H1 (cell line): ENCODE data around the gene PLPP4. TPM values are rescaled to one million over a fixed set of nuclear protein-coding genes. Genes with fewer than 3 reads are reported as not detected.

Experiments
- CTCF ChIA-PET: fragments of 300-600 bp; sonication (Branson Sonifier 250); formaldehyde crosslinking; loops from one replicate; lab custom pipeline; 2021; ENCODE audit not compliant: partially characterized antibody; lab: Charles Lee
- POLR2A ChIA-PET: fragments of 300-600 bp; sonication (Branson Sonifier 250); formaldehyde crosslinking; loops from one replicate; lab custom pipeline; 2021; ENCODE audit warnings: inconsistent platforms; ENCODE audit not compliant: partially characterized antibody; lab: Charles Lee
- DNase-seq, 2 experiments: peaks; one replicate each; pipeline versions ENCODE4 v3.0.0 to v3.0.0-alpha.2; 2010 to 2022; ENCODE audit warnings: low spot score in 2 of 2, low read depth in 1 of 2, mixed read lengths in 1 of 2
- FAIRE-seq: peaks from 2 replicates; lab custom pipeline; 2011; peaks lifted over from hg19 to GRCh38; lab: Jason Lieb, UNC
- H2AFZ ChIP-seq: 2 replicates; pipeline ENCODE4 v1.8.1; 2012; ENCODE audit warnings: low read length, inconsistent platforms
- H2AK5ac ChIP-seq: 2 replicates; pipeline ENCODE4 v1.6.1; 2013; ENCODE audit warnings: low read depth, low read length
- H2BK120ac ChIP-seq: replicated peaks from 2 replicates; pipeline ENCODE3; 2013; ENCODE audit warnings: low read depth, low read length, inconsistent platforms
- H2BK12ac ChIP-seq: 2 replicates; pipeline ENCODE4 v1.6.1; 2013; ENCODE audit warnings: low read depth, low read length
- H2BK15ac ChIP-seq: 2 replicates; pipeline ENCODE4 v1.6.1; 2013; ENCODE audit warnings: low read length
- H2BK20ac ChIP-seq: 2 replicates; pipeline ENCODE4 v1.6.1; 2013; ENCODE audit warnings: low read length
- H2BK5ac ChIP-seq: 2 replicates; pipeline ENCODE4 v1.6.1; 2013; ENCODE audit warnings: low read depth, low read length
- H3K14ac ChIP-seq: 2 replicates; pipeline ENCODE4 v1.6.1; 2013; ENCODE audit warnings: inconsistent platforms; ENCODE audit not compliant: insufficient read length
- H3K18ac ChIP-seq: 2 replicates; pipeline ENCODE4 v1.6.1; 2013; ENCODE audit warnings: low read length; ENCODE audit errors: extremely low read depth
- H3K23ac ChIP-seq: 2 replicates; pipeline ENCODE4 v1.6.1; 2013; ENCODE audit warnings: inconsistent platforms; ENCODE audit not compliant: insufficient read length
- H3K23me2 ChIP-seq: 2 replicates; pipeline ENCODE4 v1.6.1; 2013; ENCODE audit warnings: low read depth, low read length
- H3K27ac ChIP-seq: 2 replicates; pipeline ENCODE4 v1.6.1; 2011; ENCODE audit warnings: low read depth, low read length, inconsistent platforms
- H3K27me3 ChIP-seq, 4 experiments: replicated peaks in 1 of 4; 1 replicate in 1 of 4; 2 replicates in 3 of 4; pipeline versions ENCODE4 v1.6.1 to v1.8.1; 2011 to 2013; ENCODE audit warnings: low read length in 3 of 4, mild to moderate bottlenecking in 3 of 4, inconsistent platforms in 2 of 4, mixed read lengths in 2 of 4, moderate library complexity in 1 of 4; ENCODE audit not compliant: control insufficient read depth in 3 of 4, insufficient read depth in 3 of 4; ENCODE audit errors: extremely low read depth in 1 of 4
- H3K36me3 ChIP-seq, 4 experiments: 2 replicates each; pipeline versions ENCODE4 v1.6.1 to v1.8.1; 2011 to 2013; ENCODE audit warnings: mild to moderate bottlenecking in 4 of 4, low read length in 3 of 4, moderate library complexity in 2 of 4, control low read depth in 1 of 4, inconsistent platforms in 1 of 4; ENCODE audit not compliant: insufficient read depth in 4 of 4, control insufficient read depth in 2 of 4
- H3K4ac ChIP-seq: replicated peaks from 2 replicates; pipeline ENCODE3; 2013; ENCODE audit warnings: low read length, low read depth, mixed read lengths, inconsistent platforms; ENCODE audit not compliant: insufficient read length
- H3K4me1 ChIP-seq, 4 experiments: replicated peaks in 1 of 4; 1 replicate in 1 of 4; 2 replicates in 3 of 4; pipeline versions ENCODE4 v1.6.1 to v1.8.1; 2011 to 2013; ENCODE audit warnings: low read length in 3 of 4, inconsistent platforms in 2 of 4, mixed read lengths in 1 of 4; ENCODE audit not compliant: insufficient read depth in 4 of 4, control insufficient read depth in 3 of 4
- H3K4me2 ChIP-seq, 2 experiments: 2 replicates each; pipeline versions ENCODE4 v1.6.1 to v1.8.1; 2011 to 2013; ENCODE audit warnings: low read depth in 2 of 2, low read length in 2 of 2, control low read depth in 1 of 2, inconsistent platforms in 1 of 2, mild to moderate bottlenecking in 1 of 2; ENCODE audit not compliant: insufficient read depth in 1 of 2
- H3K4me3 ChIP-seq, 4 experiments: fragments of 200-600, 300-600 bp in 1 of 4; sonication (generic), shearing (Covaris generic), sonication (Bioruptor Twin) in 1 of 4; 2 replicates each; pipeline versions ENCODE4 v1.5.1 to v1.8.1; 2011 to 2016; ENCODE audit warnings: low read length in 4 of 4, low read depth in 3 of 4, control low read depth in 2 of 4, inconsistent platforms in 2 of 4, mild to moderate bottlenecking in 2 of 4, mixed read lengths in 1 of 4, moderate library complexity in 1 of 4; ENCODE audit not compliant: insufficient read depth in 2 of 4; ENCODE audit errors: extremely low read depth in 1 of 4
- H3K56ac ChIP-seq: replicated peaks from 2 replicates; pipeline ENCODE3; 2013; ENCODE audit warnings: low read depth, mild to moderate bottlenecking, mixed read lengths, low read length, inconsistent platforms; ENCODE audit not compliant: insufficient read length
- H3K79me1 ChIP-seq: 2 replicates; pipeline ENCODE4 v1.6.1; 2013; ENCODE audit warnings: low read depth, low read length, control low read depth
- H3K79me2 ChIP-seq, 2 experiments: 2 replicates each; pipeline versions ENCODE4 v1.6.1 to v1.8.1; 2012 to 2013; ENCODE audit warnings: low read length in 2 of 2, mild to moderate bottlenecking in 2 of 2, inconsistent platforms in 1 of 2; ENCODE audit not compliant: insufficient read depth in 2 of 2, control insufficient read depth in 1 of 2
- H3K9ac ChIP-seq, 4 experiments: replicated peaks in 1 of 4; 1 replicate in 1 of 4; 2 replicates in 3 of 4; pipeline versions ENCODE4 v1.6.1 to v1.8.1; 2011 to 2013; ENCODE audit warnings: low read depth in 3 of 4, low read length in 3 of 4, control low read depth in 2 of 4, mild to moderate bottlenecking in 2 of 4, moderate library complexity in 2 of 4, inconsistent platforms in 1 of 4; ENCODE audit errors: extremely low read depth in 1 of 4
- H3K9me3 ChIP-seq, 2 experiments: 2 replicates each; pipeline versions ENCODE4 v1.6.1 to v1.8.1; 2012 to 2013; ENCODE audit warnings: mild to moderate bottlenecking in 2 of 2, moderate library complexity in 2 of 2, control low read depth in 1 of 2, inconsistent platforms in 1 of 2, low read depth in 1 of 2, low read length in 1 of 2, mixed read lengths in 1 of 2; ENCODE audit not compliant: insufficient read depth in 2 of 2
- H4K20me1 ChIP-seq, 2 experiments: replicated peaks in 1 of 2; 2 replicates each; pipeline versions ENCODE3 to v1.8.1; 2011 to 2013; ENCODE audit warnings: inconsistent platforms in 2 of 2, low read length in 2 of 2, mild to moderate bottlenecking in 1 of 2; ENCODE audit not compliant: insufficient read depth in 2 of 2, control insufficient read depth in 1 of 2
- H4K5ac ChIP-seq: 2 replicates; pipeline ENCODE4 v1.6.1; 2013; ENCODE audit warnings: low read length, low read depth, mixed read lengths, inconsistent platforms; ENCODE audit not compliant: insufficient read length
- H4K8ac ChIP-seq: 2 replicates; pipeline ENCODE4 v1.8.0; 2013; ENCODE audit warnings: mild to moderate bottlenecking, moderate library complexity, low read length, inconsistent platforms; ENCODE audit not compliant: insufficient read depth; ENCODE audit errors: extremely low read depth
- H4K91ac ChIP-seq: replicated peaks from 2 replicates; pipeline ENCODE3; 2013; ENCODE audit warnings: low read length, mixed read lengths, inconsistent platforms; ENCODE audit not compliant: insufficient read length
- WGBS, 2 experiments: shearing (Covaris generic) in 1 of 2; methylation state at CpG; one replicate each; pipeline versions ENCODE4 v1.1.6 to v1.1.7; 2013 to 2015; ENCODE audit warnings: low lambda C conversion rate in 2 of 2, mixed read lengths in 2 of 2, inconsistent platforms in 1 of 2, low coverage in 1 of 2, missing lambda C conversion rate in 1 of 2; ENCODE audit not compliant: insufficient replicate concordance in 2 of 2, insufficient coverage in 1 of 2, insufficient read length in 1 of 2; ENCODE audit errors: extremely low coverage in 1 of 2, missing lambda C conversion rate in 1 of 2; 5-methylcytosine and 5-hydroxymethylcytosine counted together
- polyA plus RNA-seq, 7 experiments: library from polyadenylated mRNA; depleted of rRNA in 3 of 7; stranded (reverse) in 5 of 7; unstranded in 2 of 7; fragments of >200 nt in 5 of 7; fragments of 200-250 nt in 2 of 7; gene quantifications; 1 replicate in 5 of 7; 2 replicates in 1 of 7; 4 replicates in 1 of 7; pipeline versions ENCODE4 v1.2.1 to v1.2.3, GENCODE V29; 2011 to 2013; ENCODE audit warnings: missing spikeins in 2 of 7, mixed read lengths in 2 of 7
- total RNA-seq: library from RNA; stranded (reverse); fragmentation: NEBNext Ultra II Directional; extraction: Animal tissue kit (Norgen Biotek cat#: 25700); gene quantifications from 2 replicates; pipeline ENCODE4 v1.2.1, GENCODE V29; 2021
- TF ChIP-seq, protein P1 (sequence below): IDR thresholded peaks from 2 replicates; pipeline ENCODE4 v1.6.1; 2011; ENCODE audit warnings: low read depth, mild to moderate bottlenecking, low read length; ENCODE audit not compliant: insufficient read depth

Gene PLPP4
- total and polyA plus RNA-seq, 2 of the 8 experiments (the other 6 are each of a cell fraction or from before 2014, with no cell fraction given) = 0.30 TPM; not detected in 1

DNA sequence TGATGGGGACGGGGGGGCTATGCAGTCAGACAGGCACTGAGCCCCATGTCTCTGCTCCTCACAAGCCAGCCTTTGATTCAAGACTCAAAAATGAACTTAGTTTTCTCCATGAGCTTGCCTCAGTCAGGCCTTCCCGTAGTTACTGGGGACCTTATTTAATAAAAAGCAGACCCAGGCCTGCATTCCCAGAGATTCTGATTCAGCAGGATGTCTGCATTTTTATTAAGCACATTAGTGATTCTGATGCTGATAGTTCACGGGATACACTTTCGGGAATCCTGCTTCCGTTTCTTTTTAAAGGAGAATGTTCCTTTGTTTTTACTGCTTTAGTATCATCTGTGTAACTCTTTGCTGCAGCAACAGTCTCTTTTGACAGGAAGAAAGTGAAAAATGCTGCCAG, 28.3 kb upstream of the PLPP4 start:
- no peak for DNase-seq
- no peak overlapping the region for H2BK20ac ChIP-seq
- H3K56ac ChIP-seq = no peak overlapping the region
- TF ChIP-seq, protein P1, sequence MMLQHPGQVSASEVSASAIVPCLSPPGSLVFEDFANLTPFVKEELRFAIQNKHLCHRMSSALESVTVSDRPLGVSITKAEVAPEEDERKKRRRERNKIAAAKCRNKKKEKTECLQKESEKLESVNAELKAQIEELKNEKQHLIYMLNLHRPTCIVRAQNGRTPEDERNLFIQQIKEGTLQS = no peak
- TF ChIP-seq, all 59 proteins: peak for 0
- no peak overlapping the region for H4K8ac ChIP-seq
- POLR2A ChIA-PET = no interaction called here
- no peak overlapping the region for H3K27ac ChIP-seq
- H2AFZ ChIP-seq = no peak overlapping the region
- H3K23ac ChIP-seq = no peak overlapping the region
- no peak overlapping the region for H3K9ac ChIP-seq
- no peaks in the 10 kb centered on the region for H3K79me2 ChIP-seq
- H3K18ac ChIP-seq = no peak overlapping the region
- WGBS, 2 experiments = 94% methylated on average over 5 of the region's 5 CpGs; no CpG with 5 or more reads in 1 of the 2 experiments
- no peaks in the 10 kb centered on the region for H3K27me3 ChIP-seq
- H3K4me3 ChIP-seq = no peak overlapping the region
- H2BK120ac ChIP-seq = no peak overlapping the region
- H3K23me2 ChIP-seq = no peaks in the 10 kb centered on the region
- H4K5ac ChIP-seq = no peak overlapping the region
- no peak overlapping the region for H3K4me2 ChIP-seq
- H3K36me3 ChIP-seq = no peaks in the 10 kb centered on the region
- no peak overlapping the region for H2BK12ac ChIP-seq
- no peak overlapping the region for H2BK15ac ChIP-seq
- H4K20me1 ChIP-seq = no peaks in the 10 kb centered on the region
- no peak overlapping the region for H4K91ac ChIP-seq
- no peak for FAIRE-seq
- no peak overlapping the region for H3K14ac ChIP-seq
- no peak overlapping the region for H2BK5ac ChIP-seq
- no peaks in the 10 kb centered on the region for H3K9me3 ChIP-seq
- H3K4ac ChIP-seq = no peak overlapping the region
- no peaks in the 10 kb centered on the region for H3K4me1 ChIP-seq
- H3K79me1 ChIP-seq = no peaks in the 10 kb centered on the region
- H2AK5ac ChIP-seq = no peak overlapping the region
- CTCF ChIA-PET = interaction anchor here (0.6 kb wide), 1 partner anchor 510 kb away, joined by 3 read pairs; no protein-coding TSS in a partner anchor
